Neuron (in vitro differentiated cells): ENCODE results near the gene PTH2.

Experiments used
- H2AFZ ChIP-seq: one replicate; pipeline ENCODE4 v1.6.1; 2013; ENCODE audit warnings: low read depth, mild to moderate bottlenecking, inconsistent platforms, low read length, moderate library complexity
- H3K27me3 ChIP-seq: one replicate; pipeline ENCODE4 v1.6.1; 2013; ENCODE audit warnings: low read length; ENCODE audit not compliant: insufficient read depth
- H3K36me3 ChIP-seq: one replicate; pipeline ENCODE4 v1.6.1; 2013; ENCODE audit warnings: low read length; ENCODE audit not compliant: insufficient read depth
- H3K4me1 ChIP-seq: one replicate; pipeline ENCODE4 v1.6.1; 2013; ENCODE audit warnings: low read length; ENCODE audit not compliant: insufficient read depth
- H3K4me3 ChIP-seq: 2 replicates; pipeline ENCODE4 v1.5.1; 2013; ENCODE audit warnings: mild to moderate bottlenecking, low read length, moderate library complexity
- H3K9me3 ChIP-seq: one replicate; pipeline ENCODE4 v1.6.1; 2013; ENCODE audit warnings: low read length

PTH2 gene

DNA sequence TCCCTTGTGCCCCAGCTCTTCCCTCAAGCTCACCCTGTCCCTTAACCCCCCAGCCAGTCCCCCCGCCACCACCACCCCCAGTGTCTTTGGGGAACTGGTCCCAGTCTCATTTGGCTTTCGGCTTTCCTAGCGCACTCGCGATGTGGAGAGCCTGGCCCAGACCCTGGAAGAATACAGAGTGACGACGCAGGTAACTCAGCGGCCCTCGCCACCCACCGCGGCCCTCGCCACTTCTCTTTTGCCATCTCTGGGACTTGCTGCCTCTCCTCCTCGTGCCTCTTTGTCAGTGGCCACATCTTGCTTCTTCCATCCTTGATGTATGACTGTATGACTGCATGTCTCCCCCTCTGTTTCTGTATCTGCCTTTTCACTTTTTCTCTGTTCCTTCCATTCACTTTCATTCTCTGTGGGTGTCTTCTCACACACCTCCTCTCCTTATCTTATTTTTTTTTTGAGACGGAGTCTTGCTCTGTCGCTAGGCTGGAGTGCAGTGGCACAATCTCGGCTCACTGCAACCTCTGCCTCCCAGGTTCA, 15.7 kb downstream of the PTH2 start:
- Histone ChIP-seq H2AFZ (no peak overlapping the region), H3K4me3 (no peak overlapping the region), H3K4me1 (peaks cover 7% of the 10 kb centered on the region), H3K9me3 (no peaks in the 10 kb centered on the region), H3K36me3 (no peaks in the 10 kb centered on the region), H3K27me3 (peaks cover 14% of the 10 kb centered on the region)

DNA sequence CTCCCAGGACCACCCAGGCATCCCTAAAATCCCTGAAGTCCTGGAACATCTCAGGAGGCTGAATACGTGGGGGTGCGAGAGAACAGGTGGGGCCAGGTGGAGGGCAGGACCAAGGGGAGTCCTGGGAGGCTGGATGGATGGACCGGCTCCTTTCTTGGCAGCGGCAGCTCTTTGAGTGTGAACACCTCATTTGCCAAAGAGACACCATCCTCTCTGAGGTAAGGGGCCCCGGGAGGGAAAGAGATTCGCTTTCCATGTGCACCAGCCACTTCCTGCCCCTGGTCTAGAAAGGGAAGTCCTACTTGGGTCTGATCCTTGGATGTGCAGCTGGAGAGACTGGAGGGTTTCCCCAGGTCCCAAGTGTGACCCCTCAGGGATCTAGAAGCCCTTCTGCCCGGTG, 16.2 kb downstream of the PTH2 start:
- H3K36me3 ChIP-seq = no peaks in the 10 kb centered on the region
- peaks cover 7% of the 10 kb centered on the region for H3K4me1 ChIP-seq
- H3K27me3 ChIP-seq = peaks cover 10% of the 10 kb centered on the region

DNA sequence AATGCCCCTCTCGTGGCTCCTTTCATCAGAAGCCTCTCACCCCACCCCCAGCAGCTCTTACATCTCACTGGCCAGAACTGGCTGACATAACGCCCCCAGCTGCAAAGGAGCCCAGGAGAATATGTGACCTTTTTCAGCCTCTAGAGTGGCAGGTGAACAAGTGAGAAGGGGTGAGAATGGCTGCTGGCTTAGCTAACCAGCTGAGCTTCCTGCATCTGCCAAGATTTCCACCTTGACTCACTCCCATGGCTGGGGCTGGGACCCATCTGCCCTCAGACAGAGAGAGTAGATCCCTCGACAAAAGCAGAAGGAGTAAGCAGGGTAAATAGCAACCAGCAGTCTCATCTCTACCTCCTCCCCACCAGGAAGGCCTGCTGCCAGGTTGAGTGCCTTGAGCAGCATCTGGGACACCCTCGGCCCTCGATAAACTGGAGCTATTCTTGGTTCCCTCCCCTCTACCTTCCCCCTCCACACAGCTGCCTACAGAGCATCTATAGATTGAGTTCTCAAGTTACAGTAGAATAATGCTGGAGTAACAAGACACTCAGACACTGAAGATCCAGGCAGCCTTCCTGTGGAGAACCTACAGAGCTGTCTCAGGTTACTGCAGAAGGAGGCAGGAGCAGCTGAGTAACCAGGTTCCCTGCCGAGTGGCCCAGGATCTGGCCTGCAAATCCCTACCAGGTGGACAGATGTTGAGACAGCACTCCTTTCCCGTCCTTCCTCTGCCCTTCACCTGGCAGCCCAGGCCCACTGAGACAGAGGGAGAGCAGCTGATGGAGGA, 19.6 kb downstream of the PTH2 start:
- no peak overlapping the region for H3K4me3 ChIP-seq
- no peaks in the 10 kb centered on the region for H3K36me3 ChIP-seq
- H3K9me3 ChIP-seq = no peaks in the 10 kb centered on the region
- no peaks in the 10 kb centered on the region for H3K27me3 ChIP-seq
- H2AFZ ChIP-seq = peak overlapping the region; percentile 28
- peaks cover 7% of the 10 kb centered on the region for H3K4me1 ChIP-seq

More for the DNA sequence above, 16.2 kb downstream of the PTH2 start:
- Histone ChIP-seq H3K4me3 (no peak overlapping the region), H3K9me3 (no peaks in the 10 kb centered on the region), H2AFZ (no peak overlapping the region)

DNA sequence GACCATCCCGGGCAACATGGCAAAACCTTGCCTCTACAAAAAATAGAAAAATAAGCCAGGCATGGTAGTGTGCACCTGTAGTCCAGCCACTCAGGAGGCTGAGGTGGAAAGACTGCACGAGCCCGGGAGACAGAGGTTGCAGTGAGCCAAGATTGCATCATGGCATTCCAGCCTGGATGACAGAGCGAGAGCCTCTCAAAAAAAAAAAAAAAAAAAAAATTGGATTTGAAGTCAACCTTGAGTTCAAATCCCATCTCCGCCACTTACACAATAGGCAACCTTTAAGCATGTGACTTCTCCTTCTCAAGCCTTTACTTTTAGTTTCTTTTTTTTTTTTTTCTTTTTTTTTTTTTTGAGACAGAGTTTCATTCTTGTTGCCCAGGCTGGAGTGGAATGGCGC, 23.2 kb downstream of the PTH2 start:
- no peak overlapping the region for H3K4me3 ChIP-seq
- no peak overlapping the region for H2AFZ ChIP-seq
- no peaks in the 10 kb centered on the region for H3K9me3 ChIP-seq
- H3K4me1 ChIP-seq = peaks cover 7% of the 10 kb centered on the region
- H3K27me3 ChIP-seq = peaks cover 8% of the 10 kb centered on the region
- H3K36me3 ChIP-seq = no peaks in the 10 kb centered on the region

DNA sequence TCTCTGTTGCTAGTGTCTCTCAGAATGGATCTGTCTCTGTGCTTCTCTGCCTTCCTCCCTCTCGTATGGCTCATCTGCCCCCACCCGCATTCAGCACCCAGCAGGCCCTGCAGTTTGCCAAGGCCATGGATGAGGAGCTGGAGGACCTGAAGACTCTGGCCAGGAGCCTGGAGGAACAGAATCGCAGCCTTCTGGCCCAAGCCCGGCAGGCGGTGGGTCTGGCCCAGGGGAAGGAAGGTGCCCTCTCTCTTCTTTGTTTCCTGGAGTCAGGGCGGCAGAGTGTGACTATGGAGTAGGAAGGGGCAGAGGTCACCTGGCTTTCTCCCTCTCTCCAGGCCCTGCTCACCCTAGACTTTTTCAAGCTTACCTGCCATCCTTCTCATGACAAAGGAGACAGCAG, 24.3 kb downstream of the PTH2 start:
- Histone ChIP-seq H3K36me3 (no peaks in the 10 kb centered on the region), H3K27me3 (peaks cover 8% of the 10 kb centered on the region), H3K9me3 (no peaks in the 10 kb centered on the region), H2AFZ (no peak overlapping the region), H3K4me1 (peaks cover 7% of the 10 kb centered on the region), H3K4me3 (no peak overlapping the region)

DNA sequence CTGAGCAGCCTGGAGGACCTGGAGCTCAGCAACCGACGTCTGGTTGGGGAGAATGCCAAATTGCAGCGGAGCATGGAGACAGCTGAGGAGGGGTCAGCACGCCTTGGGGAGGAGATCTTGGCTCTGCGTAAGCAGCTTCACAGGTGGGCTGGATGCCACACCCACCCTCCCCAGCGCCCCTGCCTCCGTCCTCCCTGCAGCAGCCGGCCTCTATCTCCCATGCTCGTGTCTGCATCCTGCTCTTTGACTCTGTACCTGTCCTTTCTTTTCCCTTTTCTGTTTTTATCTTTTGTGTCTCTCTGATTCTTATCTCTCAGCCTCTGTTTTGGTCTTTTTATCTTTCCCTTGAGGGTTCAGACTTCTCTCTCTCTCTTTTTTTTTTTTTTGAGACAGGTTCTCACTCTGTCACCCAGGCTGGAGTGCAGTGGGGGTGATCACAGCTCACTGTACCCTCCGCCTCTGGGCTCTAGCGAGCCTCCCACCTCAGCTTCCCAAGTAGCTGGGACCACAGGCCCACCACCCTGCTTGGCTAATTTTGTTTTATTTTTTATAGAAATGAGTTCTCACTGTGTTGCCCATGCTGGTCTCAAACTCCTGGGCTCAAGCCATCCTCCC, 25.1 kb downstream of the PTH2 start:
- H3K4me3 ChIP-seq = no peak overlapping the region
- H3K9me3 ChIP-seq = no peaks in the 10 kb centered on the region
- H3K27me3 ChIP-seq = peaks cover 13% of the 10 kb centered on the region
- H3K4me1 ChIP-seq = no peaks in the 10 kb centered on the region
- no peaks in the 10 kb centered on the region for H3K36me3 ChIP-seq
- no peak overlapping the region for H2AFZ ChIP-seq

DNA sequence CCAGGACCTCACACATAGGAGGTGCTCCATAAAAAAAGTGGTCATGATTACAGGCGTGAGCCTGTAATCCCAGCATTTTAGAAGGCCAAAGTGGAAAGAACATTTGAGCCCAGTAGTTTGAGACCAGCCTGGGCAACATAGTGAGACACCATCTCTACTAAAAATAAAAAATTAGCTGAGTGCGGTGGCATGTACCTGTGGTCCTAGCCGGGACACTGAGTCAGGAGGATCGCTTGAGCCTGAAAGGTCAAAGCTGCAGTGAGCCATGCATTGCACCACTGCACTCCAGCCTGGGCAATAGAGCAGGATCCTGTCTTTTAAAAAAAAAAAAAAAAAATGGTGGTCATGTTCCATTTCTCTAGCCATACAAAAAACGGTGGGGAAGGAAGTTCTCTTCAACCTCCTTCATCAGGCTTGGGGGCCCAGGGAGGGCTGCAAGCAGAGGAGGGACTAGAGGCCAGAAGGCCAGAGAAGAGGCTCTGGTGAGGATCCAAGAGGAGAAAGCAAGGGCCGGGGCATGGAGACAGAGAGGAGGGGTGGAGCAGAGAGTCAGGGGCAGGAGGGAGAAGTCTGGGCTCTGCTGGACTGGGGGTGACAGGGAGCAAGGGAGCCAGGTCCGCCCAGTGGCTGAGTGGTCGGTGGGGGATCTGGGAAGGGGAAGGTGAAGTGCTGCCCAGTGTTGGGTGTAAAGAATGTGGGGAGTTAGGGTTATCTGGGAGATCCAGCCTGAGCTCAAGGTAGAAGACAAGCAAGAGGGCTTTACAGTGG, 26.3 kb downstream of the PTH2 start:
- no peaks in the 10 kb centered on the region for H3K4me1 ChIP-seq
- no peak overlapping the region for H3K4me3 ChIP-seq
- no peak overlapping the region for H2AFZ ChIP-seq
- H3K27me3 ChIP-seq = peaks cover 13% of the 10 kb centered on the region
- no peaks in the 10 kb centered on the region for H3K9me3 ChIP-seq
- H3K36me3 ChIP-seq = no peaks in the 10 kb centered on the region

DNA sequence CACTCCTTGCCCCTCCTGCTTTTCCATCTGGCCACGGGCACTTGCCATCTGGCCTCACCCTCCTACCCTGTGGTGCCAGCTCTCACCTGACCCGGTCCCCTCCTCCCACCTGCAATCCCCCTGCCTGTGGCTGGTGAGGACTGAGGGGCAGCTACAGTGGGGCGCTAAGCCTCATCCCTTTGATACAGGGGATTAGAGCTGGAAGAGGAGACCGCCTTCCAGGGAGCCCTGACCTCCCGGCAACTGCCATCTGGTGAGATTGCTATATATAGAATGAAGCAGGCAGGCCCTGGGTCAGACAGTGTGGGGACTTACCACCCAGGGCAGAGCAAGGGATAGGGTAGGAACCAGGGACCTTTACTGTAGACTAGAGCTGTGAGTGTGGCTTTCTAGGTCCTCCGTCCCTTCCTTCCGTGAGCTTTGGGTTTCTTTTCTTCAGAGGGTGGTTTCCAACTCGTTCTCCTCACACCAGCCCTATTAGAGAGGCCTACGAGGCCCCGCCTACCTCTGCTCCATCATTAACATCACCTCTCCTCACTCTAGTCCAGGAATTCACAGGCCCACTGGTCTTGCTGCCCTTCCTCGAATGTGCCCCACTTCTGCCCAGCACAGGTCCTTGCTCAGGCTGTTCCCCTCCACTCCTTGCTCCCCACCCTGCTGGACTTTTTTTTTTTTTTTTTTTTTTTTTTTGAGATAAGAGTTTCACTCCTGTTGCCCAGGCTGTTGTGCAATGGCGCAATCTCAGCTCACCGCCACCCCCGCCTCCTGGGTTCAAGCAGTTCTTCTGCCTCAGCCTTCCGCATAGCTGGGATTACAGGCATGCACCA, 27.4 kb downstream of the PTH2 start:
- H3K9me3 ChIP-seq = no peaks in the 10 kb centered on the region
- peaks cover 13% of the 10 kb centered on the region for H3K27me3 ChIP-seq
- H2AFZ ChIP-seq = no peak overlapping the region
- no peaks in the 10 kb centered on the region for H3K36me3 ChIP-seq
- no peaks in the 10 kb centered on the region for H3K4me1 ChIP-seq
- H3K4me3 ChIP-seq = no peak overlapping the region

DNA sequence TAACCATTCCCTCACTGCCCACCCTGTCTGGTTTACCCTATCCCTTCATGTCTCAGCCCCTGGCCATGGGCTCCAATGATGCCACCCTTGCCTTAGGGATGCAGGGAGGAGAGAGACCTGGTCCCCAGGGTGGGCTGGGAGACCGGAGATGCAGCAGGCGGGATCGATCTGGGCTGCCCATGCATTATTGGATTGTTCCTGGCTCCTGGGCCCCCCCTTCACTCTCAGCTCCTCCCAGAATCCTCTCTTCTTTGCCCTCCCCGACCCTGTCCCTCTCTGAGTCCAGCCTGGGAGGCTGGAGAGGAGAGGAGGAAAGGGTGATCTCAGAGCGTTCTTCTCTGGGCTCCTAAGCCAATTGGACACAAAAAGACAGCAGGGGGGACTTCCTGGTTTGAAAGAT, 29.4 kb downstream of the PTH2 start:
- Histone ChIP-seq H3K9me3 (no peaks in the 10 kb centered on the region), H2AFZ (no peak overlapping the region), H3K36me3 (no peaks in the 10 kb centered on the region), H3K4me1 (no peaks in the 10 kb centered on the region), H3K4me3 (no peak overlapping the region), H3K27me3 (peaks cover 13% of the 10 kb centered on the region)

DNA sequence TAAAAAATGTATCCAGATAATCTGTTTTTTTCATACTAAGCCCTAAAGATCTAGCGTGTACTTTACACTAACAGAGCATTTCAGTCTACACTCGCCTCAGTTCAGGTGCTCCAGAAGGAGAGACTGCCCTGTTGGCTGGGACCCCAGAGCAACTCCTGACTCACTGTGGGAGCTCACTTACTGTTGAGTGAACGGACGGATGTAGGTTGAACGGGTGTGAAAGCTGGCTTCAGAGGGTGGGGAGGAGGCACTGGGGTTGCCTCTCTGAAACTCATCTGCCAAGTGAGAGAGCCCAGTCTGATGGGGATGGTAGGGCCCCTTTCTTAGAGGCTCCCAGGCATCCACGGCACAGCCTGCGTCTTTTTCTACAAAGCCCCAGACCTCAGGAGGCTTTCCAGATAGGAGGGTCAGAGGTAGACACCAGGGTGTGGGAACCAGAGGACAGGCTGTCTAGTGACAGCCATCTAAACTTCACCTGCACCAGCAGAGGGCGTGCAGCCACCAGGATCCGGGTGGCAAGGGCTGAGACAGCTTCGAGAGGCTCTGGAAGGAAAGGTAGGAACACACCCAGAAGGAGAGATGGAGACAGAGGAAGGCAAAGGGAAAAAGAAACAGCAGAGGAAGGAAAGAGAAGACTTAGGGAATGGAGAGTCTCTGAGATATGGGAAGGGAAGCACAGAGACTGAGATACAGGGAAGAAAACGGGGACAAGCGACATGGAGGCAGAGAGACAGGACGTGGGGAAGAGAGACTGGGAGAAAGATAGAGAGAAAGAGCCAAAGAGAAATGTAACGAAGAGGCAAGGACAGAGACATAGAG, 31.5 kb downstream of the PTH2 start:
- H3K36me3 ChIP-seq = no peaks in the 10 kb centered on the region
- H3K27me3 ChIP-seq = peaks cover 5% of the 10 kb centered on the region
- H3K4me3 ChIP-seq = no peak overlapping the region
- no peaks in the 10 kb centered on the region for H3K4me1 ChIP-seq
- no peaks in the 10 kb centered on the region for H3K9me3 ChIP-seq
- no peak overlapping the region for H2AFZ ChIP-seq

DNA sequence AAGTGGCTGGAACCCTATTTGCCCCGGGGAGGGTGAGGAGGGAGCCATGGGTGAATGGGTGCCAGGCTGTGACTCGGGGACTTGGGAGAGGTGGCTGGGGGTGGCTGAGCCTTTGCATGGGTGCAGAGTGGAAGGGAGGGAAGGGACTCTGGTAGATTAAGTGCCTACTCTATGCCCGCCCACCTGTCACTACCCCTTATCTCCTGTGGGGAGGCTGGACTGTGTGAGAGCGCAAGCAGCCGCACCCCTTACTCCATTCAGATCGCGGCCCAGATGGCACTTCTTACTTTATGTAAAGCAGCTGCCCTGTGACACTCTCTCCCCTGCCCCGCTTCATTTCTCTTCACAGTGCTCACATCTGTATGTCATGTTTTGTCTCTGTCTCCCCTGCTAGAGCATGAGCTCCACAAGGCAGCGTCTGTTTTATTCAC, 32.3 kb downstream of the PTH2 start:
- H3K4me1 ChIP-seq = no peaks in the 10 kb centered on the region
- peaks cover 5% of the 10 kb centered on the region for H3K27me3 ChIP-seq
- no peaks in the 10 kb centered on the region for H3K36me3 ChIP-seq
- H2AFZ ChIP-seq = no peak overlapping the region
- H3K4me3 ChIP-seq = no peak overlapping the region
- H3K9me3 ChIP-seq = no peaks in the 10 kb centered on the region
